ENCODE measurements around the gene CCBE1.
"Not testable (repeated sequence)": the region's sequence is repeated elsewhere in the genome, so short reads cannot be mapped to it uniquely, and the experiment has no call there.

Gene CCBE1

DNA sequence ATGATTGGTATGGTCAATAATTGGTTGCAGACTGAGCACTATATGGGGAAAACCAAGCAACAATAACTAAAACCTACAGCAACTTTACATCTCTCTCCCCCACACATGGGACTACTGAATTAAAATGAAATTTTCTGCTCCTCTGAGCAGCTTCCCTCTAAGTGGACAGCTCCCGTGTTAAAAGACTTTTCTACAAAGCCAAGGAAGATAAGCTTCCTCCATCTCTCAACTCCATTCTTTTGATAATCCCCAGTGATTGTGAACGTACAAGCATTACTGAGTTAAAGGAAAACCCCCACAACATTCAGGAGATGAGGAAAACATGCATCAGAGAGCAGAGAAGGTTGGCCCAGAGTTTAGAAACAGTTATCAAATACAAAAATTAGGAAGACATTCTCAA lies 21.9 kb downstream of the CCBE1 start:
- no peak for DNase-seq

DNA sequence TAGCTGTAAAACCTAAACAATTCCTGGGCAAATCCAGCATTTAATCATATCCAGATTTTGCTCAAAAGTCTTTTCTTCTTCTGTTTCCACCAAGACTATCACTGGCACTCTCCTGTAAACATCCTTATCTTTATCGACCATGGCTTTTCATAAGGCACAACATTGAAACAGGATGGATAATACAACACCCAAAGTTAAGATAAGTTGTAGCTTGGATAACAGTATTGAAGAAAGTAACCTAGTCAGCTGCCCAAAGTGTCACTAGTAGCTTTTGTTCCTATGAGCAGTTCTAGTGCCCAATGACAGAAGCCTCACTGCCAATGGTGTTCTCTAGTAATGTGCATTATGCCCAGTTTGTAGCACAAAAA lies 22.3 kb downstream of the CCBE1 start:
- no peak for DNase-seq

DNA sequence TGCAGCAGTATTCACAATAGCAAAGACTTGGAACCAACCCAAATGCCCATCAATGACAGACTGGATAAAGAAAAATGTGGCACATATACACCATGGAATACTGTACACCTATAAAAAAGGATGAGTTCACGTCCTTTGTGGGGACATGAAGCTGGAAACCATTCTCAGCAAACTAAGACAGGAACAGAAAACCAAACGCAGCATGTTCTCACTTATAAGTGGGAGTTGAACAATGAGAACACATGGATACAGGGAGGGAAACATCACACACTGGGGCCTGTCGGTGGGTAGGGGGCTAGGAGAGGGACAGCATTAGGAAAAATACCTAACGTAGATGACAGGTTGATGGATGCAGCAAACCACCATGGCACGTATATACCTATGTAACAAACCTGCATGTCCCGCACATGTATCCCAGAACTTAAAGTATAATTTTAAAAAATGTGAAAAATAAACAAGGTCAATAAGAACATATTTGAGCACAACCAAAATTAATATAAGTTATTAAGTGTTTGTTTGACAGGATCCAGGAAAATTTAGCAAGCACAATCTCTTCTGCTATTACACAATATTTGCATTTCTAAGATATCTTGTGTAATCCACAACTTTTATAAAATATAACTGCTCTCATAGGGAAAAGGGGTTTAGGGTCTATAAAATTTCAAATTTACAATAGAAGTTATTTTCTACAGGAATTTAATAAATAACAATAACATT lies 22.9 kb downstream of the CCBE1 start:
- DNase-seq = no peak

DNA sequence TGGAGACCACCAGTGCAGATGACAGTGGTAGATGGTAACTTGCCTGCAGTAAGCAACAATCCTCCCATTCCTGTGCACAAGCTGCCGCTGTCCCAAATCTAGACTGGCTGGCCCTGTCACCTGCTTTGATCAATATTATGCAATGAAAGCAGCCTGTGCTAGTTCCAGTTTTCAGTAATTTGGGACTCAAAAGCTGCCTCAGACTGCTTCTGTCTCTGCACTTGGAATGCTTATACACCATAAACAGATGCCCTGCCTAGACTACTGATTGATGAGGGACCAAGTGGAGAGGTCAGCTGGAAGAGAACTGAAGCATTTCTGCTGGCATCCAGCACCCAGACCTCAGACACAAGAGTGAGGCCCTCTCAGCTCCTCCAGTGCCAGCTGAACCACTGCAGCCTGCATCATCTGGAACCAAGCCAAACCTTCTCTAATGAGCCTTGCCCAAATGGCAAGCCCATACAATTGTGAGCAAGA lies 24.9 kb downstream of the CCBE1 start:
- DNase-seq = peak; percentile 91

DNA sequence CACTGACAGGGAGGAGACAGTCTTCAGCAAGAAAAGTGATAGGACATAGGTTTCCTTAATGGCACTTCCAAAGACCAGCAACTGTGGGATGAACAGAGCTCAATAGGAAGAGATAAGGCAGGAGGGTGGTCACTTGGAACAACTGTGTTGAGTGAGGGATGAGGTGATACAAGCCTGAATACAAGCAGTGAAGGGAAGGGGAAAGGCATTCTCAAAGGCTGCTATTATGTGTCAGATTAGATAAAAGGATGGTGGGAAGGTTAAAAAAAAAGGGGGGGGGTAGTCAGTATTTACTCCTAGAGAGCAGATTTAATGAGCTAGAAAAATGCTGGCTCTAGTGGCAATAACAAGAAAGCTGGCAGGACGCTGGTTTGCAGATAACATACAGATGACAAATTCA lies 25.7 kb downstream of the CCBE1 start:
- DNase-seq = no peak

DNA sequence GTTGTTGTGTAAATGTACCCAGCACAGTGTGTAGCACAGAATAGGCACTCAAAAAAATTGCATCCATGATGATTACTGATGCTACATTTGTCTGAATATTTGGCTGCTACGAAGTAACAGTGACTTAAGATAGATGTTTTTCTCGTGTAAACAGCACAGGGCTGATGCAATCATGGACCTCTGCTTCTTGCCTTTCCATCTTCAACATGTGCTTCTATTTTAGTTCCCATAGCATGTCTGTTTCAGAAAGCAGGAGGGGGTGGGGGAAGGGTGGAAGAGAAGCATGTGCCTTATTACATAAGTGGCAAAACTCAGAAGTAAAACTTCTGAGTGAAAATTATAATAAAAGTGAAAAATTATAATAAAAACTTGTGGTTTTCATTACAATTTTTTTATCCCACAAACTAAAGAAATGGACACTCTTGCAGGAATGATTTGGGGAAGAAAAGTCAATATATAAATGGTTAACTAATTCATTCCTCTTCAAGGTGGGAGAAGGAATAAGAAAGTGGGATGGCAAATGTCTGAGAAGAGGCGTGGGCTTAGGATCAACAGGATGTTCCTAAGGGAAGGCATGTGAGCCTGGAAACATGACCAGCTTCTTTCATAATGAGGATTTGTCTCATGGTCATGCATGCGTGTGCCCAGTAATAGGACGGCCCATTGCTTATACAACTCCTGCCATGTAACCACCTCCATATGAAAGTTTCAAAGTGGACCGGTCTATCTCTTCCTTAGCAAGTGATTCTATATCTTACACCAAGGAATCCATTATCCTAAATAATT lies 27.2 kb downstream of the CCBE1 start:
- no peak for DNase-seq

DNA sequence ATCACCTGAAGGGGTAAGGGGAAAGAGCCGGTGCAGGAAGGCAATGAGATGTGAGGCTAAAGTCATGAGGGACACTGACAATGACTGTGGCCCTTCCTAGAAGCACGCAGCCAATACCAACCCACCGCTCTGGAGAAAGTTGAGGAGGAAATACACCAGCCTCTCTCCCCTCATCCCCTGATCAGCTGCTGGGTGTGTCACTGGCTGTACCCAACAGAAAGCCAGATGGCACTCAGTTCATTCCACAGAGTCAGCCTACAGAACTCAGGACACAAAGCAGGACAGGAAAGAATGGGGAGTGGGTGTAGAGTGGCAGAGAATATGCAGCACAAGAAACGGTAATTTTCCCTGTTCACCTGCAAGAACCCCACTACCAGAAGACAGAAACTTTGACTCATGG lies 29.7 kb downstream of the CCBE1 start:
- no peak for DNase-seq

DNA sequence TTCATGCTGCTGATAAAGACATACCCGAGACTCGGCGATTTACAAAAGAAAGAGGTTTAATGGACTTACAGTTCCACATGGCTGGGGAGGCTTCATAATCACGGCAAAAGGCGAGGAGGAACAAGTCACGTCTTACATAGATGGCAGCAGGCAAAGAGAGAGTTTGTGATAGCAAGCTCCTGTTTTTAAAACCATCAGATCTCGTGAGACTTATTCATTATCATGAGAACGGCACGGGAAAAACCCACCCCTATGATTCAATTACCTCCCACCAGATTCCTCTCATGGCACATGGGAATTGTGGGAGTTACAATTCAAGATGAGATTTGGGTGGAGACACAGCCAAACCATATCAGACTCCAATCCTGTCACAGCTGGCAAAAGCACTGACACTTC lies 31.2 kb downstream of the CCBE1 start:
- not testable (repeated sequence) for DNase-seq

DNA sequence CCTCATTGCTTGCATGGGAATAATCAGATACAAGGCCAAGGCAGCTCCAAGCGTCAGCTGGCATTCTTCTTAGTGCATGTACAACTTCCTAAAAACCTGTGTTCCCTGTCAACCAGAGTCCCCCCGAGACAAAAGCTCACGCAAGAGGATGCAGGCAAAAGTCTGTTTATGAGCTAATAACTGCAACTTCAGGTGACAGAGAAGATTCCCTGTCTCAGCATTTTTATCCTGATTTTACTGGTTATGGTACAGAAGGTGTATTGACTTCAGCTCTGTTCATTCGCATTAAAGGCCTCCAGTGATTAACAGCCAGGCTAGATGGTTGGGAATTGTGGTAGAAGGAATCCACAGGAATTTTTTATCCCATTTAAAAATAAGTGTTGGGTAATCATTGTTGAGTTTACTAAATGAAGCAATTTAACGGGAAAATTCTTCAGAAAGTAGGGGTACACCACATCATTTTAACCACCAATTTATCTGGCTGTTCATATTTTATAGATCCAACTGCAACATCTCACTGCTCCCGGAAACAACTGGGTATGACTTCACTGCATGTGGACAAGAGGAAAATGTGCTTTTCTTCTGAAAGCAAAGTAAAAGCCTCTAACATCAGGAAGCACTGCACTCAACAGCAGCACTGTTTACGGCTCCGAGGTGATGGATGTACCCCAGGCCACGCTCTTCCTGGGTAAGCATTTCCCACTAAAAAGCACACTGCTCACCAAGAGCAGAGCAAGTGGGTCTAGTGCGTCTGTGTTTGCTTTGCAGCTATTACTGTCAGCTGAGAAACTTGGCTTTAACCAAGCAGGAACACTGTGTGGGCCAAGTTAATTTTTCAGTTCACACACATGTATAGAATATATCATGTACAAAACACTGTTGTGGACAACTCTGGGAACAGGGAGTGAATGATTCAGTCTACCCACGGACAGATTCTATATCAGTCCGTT lies 31.9 kb downstream of the CCBE1 start:
- no peak for DNase-seq

DNA sequence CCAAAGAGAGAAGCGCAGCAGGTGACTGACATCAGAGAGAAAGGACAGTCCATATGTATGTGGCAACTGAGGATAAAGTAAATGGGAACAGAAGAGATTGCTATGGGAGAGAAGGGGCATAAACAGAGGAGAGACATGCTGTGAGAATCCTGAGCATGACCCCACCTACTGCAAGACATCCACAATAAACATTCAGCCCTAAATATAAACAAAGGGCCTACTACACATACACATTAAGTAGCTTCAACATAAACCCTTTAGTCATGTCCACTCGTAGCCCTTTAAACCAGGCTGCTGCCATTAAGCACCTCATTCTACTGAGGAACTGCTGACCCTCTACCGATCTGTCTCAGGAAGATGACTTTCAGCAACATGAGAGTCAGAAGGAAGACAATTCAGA lies 32.9 kb downstream of the CCBE1 start:
- no peak for DNase-seq

DNA sequence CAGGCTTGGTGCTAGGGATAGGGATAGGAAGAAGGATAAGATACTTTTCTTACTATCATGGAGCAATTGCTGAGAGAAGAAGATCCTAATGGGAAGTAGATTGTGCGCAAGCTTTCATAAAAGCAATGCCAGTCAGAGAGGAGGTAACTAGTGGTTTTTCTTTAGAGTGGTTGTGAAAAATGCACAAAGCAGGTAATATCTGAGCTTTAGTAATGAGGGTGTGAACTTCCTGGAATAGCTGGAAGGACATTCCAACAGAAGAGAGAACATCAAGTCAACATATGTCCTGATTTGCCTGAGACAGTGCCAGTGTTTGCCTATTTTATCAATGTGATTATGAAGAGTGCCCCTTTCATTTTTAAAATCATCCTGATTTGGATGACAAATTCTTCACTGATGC lies 34.1 kb downstream of the CCBE1 start:
- DNase-seq = no peak

DNA sequence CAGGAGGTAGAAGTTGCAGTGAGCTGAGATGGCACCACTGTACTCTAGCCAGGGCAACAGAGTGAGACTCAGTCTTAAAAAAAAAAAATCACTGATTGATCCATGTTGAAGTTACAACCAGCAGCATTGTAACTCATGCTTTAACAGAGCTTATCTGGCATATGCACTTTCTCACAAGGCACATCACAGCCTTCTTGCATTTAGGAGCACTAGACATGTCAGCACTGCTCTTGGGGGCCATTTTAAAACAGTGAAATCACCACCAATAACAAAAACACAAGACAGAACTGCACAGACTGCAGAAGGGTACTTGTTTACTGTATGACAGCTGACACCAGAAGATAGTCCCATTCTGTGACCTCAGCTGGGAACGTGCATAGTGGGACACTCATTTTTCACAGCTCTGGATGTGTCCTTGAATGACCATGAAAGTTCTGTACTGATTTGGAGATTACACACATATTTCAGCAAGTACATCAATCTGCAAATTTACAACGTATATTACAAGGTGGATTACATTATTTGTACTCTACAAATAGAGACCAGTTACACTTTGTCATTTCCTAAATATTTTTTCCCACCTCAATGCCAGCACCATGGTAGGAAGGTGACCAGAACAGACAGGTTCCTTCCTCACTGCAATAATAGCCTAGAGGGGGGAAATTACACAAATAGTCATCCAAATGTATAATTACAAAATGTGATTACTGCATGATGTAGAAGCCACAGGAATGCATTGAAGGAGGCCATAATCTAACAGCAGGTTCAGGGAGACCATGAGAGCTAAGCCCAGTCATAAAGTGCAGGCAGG lies 35.1 kb downstream of the CCBE1 start:
- no peak for DNase-seq

DNA sequence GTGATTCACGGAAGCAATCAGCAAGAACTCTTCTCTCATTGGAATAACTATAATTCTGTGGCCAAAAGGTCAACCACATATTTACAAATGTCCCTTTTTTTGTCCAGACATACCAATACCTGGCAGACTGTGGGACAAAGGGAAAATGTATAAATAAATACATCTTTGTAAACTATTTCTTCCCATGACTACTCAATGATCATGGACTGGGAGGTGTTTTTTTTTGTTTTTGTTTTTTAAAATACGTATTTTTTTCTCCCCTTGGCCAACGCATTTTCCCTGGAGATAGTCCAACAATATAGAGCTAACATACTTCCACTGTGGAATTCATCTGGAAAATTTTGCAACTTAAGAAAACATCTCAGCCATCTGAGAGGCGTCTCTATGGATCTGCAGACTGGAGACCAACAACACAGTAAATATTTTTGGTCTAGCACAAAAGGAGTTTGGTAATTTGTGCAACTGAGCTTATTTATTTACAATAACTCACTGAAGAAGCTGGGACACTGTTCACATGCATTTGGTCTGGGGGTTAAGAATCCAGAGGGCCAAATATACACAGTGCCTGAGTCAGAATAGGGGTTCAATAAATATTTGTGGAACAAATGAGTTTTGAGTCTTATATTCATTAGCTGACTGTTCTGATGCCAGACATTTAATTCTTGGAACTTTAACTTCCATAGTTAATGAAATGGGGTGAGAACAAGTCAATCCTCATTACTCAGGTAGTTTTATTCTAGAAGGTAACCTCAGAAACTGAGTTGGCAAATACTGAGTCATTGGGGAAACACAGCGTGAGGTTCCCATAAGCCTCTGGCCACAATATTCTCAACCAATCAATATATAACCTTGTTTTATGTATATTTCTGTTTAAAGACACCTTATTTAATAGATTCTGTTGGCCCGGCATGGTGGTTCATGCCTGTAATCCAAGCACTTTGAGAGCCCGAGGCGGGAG lies 36.2 kb downstream of the CCBE1 start:
- DNase-seq = no peak

DNA sequence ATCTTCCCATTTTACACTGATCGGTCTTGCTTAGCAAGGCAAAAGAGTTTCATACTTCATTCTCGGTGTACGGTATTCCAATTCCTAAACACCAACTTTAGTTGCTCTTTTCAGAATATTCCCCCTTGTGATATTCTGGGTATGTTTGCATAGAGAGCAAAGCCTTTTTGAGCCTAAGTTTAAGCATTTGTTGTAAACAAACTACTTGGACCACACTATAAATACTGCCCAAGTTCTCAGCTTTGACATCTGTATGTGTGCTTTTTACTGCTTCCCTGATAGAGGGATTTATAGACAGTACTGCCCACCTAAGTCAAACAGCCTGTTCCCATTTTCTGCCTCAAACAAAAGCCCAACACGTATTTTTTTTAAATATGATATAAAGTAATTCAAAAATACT lies 36.9 kb downstream of the CCBE1 start:
- DNase-seq = no peak

DNA sequence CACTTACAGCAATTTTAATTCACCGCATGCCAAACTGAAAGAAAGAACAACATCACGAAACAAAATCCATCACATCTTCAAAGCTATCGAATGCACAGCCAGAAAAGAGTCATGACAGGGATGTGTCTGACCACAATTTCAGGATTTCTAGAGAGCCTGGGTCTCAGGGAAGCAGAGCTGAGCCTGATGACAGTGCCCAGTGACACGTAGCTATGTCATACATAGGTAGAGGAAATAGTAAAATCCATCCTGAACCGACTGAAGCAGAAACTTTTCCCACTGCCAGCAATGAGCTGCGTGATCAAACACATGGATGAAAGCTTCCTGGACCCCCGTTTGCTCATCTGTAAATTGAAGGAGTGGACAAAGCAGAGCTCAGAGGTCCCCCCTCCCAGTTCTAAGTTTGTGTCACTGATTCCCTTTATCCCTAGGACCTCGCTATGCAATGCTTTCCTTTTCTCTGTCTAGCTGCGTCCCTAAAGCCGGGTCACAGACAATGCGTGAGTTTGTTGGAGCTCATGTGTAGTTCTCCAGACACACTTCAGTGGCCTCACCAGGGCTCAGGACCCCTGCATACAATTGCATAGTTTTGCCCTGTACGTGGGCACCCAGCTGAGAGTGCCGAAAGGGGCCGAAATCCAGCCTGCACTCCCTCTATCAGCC lies 37.6 kb downstream of the CCBE1 start:
- no peak for DNase-seq

DNA sequence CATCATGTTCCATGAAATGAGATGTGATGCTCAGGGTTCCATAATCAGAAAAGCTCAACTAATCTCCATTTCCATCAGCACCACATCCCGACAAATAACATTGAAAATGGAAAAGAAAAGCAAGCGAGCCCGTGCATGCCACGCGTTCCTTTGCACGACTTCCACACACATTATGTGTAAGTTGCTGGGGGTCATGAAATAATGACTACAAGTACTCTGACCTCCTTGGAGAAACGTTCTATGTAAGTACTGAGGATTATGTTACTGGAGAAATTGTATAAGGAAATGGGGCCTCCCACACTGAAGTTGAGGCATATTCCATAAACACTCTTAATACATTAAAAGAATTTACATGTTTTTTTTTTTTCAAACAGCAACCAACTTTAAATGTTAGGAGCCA lies 38.3 kb downstream of the CCBE1 start:
- no peak for DNase-seq

DNA sequence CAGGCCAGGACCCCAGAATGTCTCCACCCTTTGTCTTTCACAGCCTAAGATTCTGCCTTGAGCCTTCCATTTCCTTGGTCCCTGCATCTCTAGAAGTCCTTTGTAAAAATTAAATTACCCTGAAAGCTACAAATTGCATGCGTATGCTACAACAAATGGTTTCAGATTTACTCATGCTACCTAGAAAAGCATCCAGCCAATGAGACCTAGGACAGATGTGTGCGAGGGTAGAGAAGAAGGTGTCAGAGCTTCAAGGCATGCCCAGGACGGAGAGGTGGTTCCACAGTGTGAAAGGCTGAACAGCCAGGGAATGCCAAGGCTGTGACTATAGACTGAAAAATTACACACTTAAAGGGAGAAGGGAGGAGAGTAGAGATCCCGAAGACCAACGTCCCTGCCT lies 40.2 kb downstream of the CCBE1 start:
- no peak for DNase-seq

DNA sequence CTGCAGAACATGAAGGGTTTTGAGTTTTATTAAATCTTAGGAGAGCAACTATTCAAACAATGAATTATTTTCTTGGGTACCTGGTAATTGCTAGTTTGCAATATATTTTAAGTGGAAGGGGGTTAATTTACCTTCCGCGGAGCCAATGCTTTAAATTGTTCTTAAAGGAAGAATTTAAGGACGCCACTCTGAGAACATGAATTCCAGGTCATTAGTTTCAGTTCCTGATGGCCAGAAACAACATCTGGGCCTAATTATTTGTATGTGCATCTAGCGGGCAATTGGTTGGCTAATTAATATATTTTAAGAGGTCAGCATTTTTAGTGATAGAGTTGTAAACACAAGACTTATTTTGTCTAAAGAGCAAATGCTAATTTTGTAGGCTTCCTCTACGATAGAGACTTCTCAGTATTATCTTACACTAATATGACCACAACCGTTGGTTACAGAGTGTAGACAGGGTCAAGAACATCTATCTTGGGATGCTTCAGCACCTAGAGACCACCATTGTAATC lies 40.8 kb downstream of the CCBE1 start:
- no peak for DNase-seq

DNA sequence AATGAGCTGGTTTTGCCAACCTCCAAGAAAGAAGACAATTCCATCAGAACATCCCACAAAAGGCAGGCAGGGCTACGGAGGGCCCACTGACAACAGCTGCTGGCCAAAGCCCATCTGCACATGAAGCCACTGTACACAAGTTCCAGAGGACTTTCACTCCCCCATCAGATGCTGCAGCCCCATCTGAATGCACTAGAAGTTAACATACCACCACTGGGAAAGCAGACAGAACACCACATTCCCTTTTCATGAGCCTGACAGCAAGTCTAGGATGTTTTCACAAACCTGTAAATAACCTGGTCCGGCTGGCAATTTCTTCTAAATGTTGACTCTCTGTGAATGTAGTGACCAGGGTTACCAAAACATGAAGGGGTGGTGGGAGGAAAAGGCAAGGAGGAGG lies 41.5 kb downstream of the CCBE1 start:
- no peak for DNase-seq

DNA sequence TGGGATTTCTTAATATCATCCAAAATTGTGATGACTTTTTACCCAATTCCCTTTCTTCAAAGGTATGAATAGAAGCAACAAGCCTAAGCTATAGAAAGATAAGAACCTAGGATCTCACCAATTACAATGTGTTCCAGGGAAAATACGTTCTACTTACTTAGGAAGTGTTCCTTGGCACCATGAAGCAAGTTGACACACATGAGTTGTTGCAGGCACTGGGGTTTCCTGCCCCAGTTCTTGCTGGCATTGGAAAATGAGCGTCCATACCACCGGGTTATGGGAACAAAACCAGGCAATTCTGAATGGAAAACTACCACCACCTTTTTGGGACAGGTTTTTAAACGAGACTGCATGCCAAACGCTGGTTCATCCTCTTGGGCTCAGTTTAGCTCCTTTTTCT lies 46.2 kb downstream of the CCBE1 start:
- no peak for DNase-seq

Measured in NCI-H2107 (cell line).